GM19438 (cell line): Measurements from ENCODE around the gene NENF.
"Not testable (repeated sequence)": the region's sequence is repeated elsewhere in the genome, so short reads cannot be mapped to it uniquely, and the experiment has no call there.

Experiments
- ATAC-seq: cut with Tn5 transposase; IDR thresholded peaks from one replicate; pipeline ENCODE4 v1.9.1; 2021; ENCODE audit warnings: low read depth; ENCODE audit not compliant: unreplicated experiment

NENF gene

DNA sequence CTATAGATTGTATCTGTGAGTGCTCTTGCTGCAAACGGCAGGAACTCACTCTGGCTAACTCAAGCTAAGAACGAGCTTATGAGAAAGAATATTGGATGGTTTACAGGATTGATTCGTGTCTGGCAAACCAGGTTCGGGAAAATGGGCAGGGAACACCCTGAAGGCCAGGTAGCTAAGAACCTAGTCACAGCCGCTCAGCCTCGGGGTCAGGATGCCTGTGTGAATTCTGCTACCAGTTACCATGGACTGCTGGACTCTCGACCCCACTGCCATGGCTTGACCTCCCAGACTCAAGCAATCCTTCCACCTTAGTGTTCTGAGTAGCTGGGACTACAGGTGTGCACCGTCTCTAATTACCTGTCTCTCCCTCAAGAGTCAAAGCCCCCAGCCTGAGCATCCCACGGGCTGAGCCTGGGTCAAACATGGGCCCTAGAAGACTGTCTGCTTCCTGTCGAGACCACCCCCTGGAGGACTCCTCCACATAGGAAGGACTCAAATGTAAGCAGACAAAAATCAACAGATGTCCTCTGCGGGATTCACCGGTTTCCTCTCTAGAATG lies 45.8 kb downstream of the NENF start:
- ATAC-seq = no peak

GRCh38 chr1:212479188-212479587 lies 46.5 kb downstream of the NENF start:
- ATAC-seq = no peak

- not testable (repeated sequence) for ATAC-seq
These were observed 48.2 kb downstream of the NENF start for GRCh38 chr1:212480711-212481437.

DNA sequence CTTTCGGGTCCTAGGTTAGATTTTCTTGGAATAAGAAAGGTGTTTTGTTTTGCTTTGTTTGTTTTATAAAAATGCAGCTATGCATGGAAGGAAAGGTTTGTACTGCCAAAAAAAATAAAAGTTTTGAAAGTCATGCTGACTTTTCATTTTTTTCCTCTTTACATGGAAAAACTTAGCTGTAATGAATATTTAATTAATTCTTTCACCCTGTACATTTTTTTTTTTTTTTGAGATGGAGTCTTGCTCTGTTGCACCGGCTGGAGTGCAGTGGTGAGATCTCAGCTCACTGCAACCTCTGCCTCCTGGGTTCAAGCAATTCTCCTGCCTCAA lies 48.7 kb downstream of the NENF start:
- no peak for ATAC-seq

- ATAC-seq = no peak
These were observed 49.4 kb downstream of the NENF start for GRCh38 chr1:212482006-212482636.

DNA sequence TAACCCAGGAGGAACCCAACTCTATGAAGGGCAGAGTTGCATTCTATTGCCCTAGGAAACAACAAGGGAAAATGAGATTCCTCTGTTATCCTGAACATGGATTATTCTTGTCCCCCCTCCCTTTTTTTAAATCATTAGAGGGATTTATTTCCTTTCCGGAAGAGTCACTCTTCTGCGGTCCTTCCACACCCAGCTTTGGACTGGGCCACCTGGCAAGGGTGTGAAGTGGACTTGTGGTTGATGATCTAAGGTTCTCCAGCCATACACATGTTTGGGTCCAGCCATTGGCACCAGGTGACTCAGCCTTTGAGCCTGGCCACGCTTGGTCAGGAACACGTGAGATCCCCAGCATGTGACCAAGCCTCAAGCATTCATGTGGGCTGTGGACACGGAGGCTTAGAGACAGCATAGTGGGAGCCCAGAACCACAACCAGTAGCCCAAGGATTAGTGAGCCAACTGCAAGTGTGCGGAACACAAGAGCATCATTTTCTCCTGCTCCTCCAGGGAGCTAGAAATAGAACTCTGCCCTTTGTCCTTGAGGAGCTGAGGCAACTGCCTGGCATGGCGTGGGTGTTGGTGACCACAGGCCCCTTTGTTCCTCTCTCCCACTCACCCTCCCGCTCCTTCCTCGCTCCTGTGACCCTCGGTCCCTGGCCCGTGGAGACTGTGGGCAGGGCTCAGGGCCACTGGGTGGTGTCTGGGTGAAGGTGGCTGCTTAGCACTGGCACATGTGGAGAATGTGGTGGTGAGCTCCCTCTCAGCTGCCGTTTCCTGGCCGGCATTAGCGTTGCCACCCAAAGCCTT lies 50.1 kb downstream of the NENF start:
- no peak for ATAC-seq

DNA sequence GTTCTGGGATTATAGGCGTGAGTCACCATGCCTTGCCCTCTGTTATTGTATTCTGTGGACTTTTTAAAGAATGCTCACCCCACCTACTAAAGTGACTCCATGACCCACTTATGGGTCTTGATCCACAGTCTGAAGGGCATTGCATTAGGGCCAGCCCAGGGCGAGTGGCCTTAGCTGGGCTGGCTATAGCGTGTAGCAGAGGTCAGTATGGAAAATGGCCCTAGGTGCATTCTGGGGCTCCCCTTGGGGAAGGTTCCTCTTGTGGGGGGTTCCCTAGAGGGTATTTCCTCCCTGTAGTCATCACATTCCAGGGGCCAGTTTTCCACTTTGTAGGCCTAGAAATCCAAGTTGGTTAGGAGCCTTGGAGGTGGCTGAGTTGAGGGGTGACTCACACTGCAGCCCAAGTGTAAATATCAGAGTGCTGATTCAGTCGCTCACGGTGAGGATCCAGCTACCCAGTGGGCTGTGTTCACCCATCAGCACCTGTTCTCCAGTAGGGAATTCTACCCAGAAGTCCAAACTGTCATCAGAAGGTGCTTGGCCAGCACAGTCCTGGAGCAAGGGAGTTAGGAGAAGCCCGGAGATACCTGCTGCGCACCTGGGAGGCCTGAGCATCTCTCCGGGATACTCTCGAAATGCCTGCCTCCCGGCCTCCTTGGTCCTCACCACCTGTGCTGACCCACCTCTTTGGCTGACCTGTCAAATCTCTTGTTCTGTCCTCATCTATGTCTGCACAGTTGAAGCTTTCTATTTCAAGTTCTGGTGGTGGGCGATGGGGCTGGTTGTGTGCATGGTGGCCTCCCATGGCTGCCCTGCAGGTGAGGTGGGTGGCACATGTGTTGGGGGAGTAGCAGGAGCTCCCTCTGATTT lies 52.2 kb downstream of the NENF start:
- ATAC-seq = no peak

DNA sequence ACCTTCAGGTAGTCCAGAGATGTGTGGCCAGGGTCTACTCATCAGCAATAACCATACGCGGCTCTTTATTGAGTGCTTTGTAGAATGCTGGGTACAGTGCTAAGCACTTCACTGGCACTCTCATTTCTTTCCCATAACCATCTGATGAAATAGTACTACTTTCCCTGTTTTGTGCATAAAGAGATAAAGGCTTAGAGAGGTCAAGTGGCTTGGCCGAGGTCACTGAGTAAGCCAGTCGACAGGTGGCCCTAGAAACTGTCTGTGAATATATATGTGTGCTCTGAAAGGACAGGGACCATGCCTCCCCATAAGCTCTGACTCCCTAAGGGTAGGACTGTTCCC lies 52.8 kb downstream of the NENF start:
- no peak for ATAC-seq

DNA sequence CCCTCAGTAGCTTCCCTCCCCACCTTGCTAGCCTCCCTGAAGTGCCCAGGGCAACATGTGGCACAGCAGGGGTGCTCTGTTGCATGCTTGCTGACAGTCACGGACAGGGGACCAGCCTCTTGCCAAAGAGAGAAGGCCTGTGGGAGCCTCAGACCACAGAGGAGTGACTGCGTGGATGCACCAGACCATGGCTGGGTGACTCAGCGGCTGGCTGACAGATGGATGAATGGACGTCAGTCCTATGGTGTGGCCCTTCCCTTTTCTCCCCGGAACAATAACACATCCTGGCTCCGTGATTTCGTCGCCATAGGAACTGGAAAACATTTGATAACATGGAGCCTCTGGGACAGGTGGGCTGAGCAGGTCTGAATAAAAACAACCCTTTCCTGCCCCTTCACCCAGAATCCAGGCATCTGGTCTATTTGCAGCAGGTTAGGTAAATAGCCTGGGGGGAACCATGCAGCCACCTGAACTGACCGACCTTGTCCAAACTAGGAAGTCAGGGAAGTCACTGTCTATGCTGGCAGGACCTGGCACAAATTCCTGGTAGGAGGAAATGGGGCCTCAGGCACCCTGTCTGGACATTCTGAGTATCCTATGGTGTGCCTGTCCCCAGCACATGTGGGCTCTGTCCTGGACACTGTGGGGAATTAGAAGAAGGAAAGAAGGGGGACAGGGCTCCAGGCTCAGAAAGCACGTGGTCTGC lies 53.3 kb downstream of the NENF start:
- no peak for ATAC-seq

DNA sequence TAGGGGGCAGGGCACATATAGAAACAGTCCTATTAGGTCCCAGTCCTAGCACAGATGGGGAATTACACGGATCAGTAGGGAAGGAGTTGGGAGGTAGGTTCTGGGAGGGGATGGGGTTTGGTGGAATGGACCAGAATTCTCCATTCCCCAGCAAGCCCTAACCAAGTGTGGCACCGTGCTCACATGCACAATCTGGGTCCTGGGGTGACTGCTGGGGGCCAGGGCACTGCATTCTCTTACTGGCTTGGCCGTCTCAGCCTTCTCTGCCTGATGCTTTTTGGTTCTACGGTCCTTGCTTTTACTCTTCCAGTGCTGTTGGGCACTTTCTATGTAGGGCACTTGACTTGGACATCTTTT lies 53.9 kb downstream of the NENF start:
- no peak for ATAC-seq

- ATAC-seq = no peak
These were observed 54.6 kb downstream of the NENF start for GRCh38 chr1:212487286-212487685.

- no peak for ATAC-seq
These were observed 55.2 kb downstream of the NENF start for GRCh38 chr1:212487774-212488435.

- peak; percentile 62 for ATAC-seq
These were observed 55.9 kb downstream of the NENF start for GRCh38 chr1:212488436-212489283.

- no peak for ATAC-seq
These were observed 56.7 kb downstream of the NENF start for GRCh38 chr1:212489284-212489859.

- no peak for ATAC-seq
These were observed 57.6 kb downstream of the NENF start for GRCh38 chr1:212490276-212490675.

DNA sequence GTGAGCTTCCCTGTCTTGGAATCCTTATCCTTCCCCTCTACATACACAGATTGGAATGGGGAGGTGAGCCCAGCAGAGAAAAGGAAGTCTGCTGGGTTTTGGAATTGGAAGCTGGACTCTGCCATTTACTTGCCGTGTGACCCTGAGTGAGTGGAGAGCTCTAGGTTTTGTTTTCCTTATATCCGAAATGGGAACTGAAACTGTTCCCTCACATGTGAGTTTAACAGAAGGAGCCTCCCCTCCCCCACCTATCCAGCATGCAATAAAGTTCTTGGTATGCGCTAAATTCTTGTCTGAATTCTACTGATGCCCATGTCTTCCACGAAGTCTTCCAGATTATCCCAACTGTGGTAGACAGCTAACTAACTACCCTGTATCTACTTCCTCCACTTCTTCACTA lies 58.7 kb downstream of the NENF start:
- ATAC-seq = no peak
